Endothelial cell of umbilical vein (primary cell): ENCODE measurements around the gene ANXA6.

Experiments
- EZH2 ChIP-seq: IDR thresholded peaks from 2 replicates; pipeline ENCODE4 v1.6.1; 2012; ENCODE audit warnings: borderline replicate concordance, low read depth, mild to moderate bottlenecking, moderate library complexity, low read length, inconsistent platforms; ENCODE audit not compliant: severe bottlenecking
- MYC ChIP-seq: IDR thresholded peaks from one replicate; pipeline ENCODE4 v1.6.1; 2011; ENCODE audit warnings: mild to moderate bottlenecking, low read depth, low read length
- POLR2AphosphoS5 ChIP-seq: IDR thresholded peaks from 2 replicates; pipeline ENCODE4 v1.6.1; 2012; ENCODE audit warnings: low read depth, mild to moderate bottlenecking, control low read depth, low read length, moderate library complexity; ENCODE audit not compliant: insufficient read depth
- TF ChIP-seq, protein P1 (sequence below), 2 donors: IDR thresholded peaks; 1 replicate in 1 of 2; 2 replicates in 1 of 2; pipeline ENCODE4 v1.5.1; 2011; ENCODE audit warnings: low read length in 2 of 2, mild to moderate bottlenecking in 2 of 2, moderate library complexity in 2 of 2, control low read depth in 1 of 2, inconsistent platforms in 1 of 2, low read depth in 1 of 2; ENCODE audit not compliant: insufficient read depth in 1 of 2; ENCODE audit errors: extremely low read depth in 1 of 2

DNA sequence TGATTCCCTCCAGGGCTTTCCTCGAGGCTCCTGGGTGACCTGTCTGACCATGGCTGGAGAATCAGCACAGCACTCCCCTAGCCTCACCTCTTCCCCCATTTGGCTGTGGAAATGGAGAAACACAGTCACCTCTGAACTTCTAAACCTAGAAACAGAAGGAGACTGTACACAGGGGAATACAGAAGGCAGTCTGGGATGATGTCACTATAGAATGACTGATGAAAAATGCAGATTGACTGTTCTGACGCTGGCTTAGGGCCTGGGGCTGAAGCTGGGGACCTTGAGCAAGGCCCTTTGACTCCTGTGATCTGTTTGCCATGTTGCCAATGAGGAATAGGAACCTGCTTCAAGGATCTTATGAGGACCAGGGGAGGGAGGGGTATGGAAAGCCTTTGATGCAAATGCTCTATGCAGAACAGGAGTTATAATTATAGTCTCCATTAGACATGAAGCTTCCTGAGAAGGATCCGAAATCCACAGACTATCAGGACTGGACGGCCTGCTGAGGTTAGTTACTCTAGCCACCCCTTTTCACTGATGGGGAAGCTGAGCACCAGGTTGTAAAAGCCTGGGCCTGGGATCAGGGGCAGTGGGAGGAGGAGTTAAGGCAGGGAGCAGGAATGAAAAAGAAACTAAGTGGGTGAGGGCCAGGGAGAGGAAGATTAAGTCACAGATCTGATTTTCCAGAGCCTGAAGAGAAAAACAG lies 24.4 kb upstream of the ANXA6 start:
- TF ChIP-seq, protein P1, sequence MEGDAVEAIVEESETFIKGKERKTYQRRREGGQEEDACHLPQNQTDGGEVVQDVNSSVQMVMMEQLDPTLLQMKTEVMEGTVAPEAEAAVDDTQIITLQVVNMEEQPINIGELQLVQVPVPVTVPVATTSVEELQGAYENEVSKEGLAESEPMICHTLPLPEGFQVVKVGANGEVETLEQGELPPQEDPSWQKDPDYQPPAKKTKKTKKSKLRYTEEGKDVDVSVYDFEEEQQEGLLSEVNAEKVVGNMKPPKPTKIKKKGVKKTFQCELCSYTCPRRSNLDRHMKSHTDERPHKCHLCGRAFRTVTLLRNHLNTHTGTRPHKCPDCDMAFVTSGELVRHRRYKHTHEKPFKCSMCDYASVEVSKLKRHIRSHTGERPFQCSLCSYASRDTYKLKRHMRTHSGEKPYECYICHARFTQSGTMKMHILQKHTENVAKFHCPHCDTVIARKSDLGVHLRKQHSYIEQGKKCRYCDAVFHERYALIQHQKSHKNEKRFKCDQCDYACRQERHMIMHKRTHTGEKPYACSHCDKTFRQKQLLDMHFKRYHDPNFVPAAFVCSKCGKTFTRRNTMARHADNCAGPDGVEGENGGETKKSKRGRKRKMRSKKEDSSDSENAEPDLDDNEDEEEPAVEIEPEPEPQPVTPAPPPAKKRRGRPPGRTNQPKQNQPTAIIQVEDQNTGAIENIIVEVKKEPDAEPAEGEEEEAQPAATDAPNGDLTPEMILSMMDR (IDR thresholded peaks at IDR 0.05; ENCODE audit: extremely low read depth in 1 of 2, insufficient read depth in 1 of 2, low read depth in 1 of 2, low read length in 2 of 2), result no peak
- TF ChIP-seq EZH2 (no peak), MYC (no peak), POLR2AphosphoS5 (no peak)
